ENCODE results near the gene ATP2B3.

GRCh38 chrX:153474266-153474665, 43.2 kb upstream of the ATP2B3 start:
- TF ChIP-seq REST (IDR thresholded peaks at IDR 0.05; ENCODE audit: borderline replicate concordance) (no peak), EZH2 (IDR thresholded peaks at IDR 0.05; ENCODE audit: borderline replicate concordance, insufficient read depth, low read length, poor library complexity, severe bottlenecking) (no peak), CTCF (IDR thresholded peaks at IDR 0.05; ENCODE audit: poor library complexity, severe bottlenecking) (no peak), POLR2AphosphoS5 (IDR thresholded peaks at IDR 0.05) (no peak), RAD21 (conservative IDR thresholded peaks at IDR 0.05) (no peak), MXI1 (conservative IDR thresholded peaks at IDR 0.05; ENCODE audit: poor library complexity, severe bottlenecking) (no peak), SMC3 (conservative IDR thresholded peaks at IDR 0.05; ENCODE audit: poor library complexity) (no peak), EP300 (conservative IDR thresholded peaks at IDR 0.05; ENCODE audit: poor library complexity, severe bottlenecking) (no peak), TAF1 (IDR thresholded peaks at IDR 0.05; ENCODE audit: low read depth) (no peak)

Measured in neural cell (in vitro differentiated cells).